ENCODE measurements around the gene POP7.
A peak's percentile ranks its signal among the peaks of the same experiment; 100 is the strongest.

Gene POP7

DNA sequence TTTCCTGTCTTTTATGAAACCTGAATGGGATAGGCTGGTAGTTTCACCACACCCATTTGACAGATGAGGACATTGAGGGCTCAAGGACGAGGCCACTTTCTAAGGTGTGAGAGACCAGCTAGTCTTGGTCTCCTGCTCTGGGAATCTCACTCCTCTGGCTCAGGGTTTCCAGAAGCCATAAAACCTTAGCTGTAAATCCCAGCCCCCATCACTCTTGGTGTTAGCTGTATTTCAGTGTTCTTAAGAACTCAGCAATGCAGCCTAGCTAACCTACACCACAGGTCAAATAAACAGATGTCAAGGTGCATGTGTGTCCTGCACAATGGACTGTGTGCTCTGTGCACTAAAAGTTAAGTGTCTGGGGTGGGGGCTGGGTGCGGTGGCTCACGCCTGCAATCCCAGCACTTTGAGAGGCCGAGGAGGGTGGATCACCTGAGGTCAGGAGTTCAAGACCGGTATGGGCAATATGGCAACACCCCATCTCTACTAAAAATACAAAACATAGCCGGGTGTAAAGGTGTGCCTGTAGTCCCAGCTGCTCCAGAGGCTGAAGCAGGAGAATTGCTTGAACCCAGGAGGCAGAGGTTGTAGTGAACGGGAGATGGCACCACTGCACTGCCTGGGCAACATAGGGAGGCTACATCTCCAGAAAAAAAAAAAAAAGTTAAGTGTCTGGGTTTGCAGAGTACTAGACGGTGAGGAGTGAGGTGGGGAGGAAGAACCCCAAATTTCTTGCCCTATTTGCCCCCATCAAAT, 13.8 kb downstream of the POP7 start:
- no peaks in the 10 kb centered on the region for H3K36me3 ChIP-seq (ENCODE audit: low read depth)
- peaks cover 20% of the 10 kb centered on the region for H3K27me3 ChIP-seq (ENCODE audit: insufficient read depth, poor library complexity, severe bottlenecking)
- no peak overlapping the region for H3K27ac ChIP-seq (ENCODE audit: poor library complexity, severe bottlenecking)
- no peaks in the 10 kb centered on the region for H3K9me3 ChIP-seq (ENCODE audit: severe bottlenecking)
- H3K4me1 ChIP-seq (ENCODE audit: insufficient read depth, poor library complexity, severe bottlenecking): no peaks in the 10 kb centered on the region
- TF ChIP-seq, protein P1, sequence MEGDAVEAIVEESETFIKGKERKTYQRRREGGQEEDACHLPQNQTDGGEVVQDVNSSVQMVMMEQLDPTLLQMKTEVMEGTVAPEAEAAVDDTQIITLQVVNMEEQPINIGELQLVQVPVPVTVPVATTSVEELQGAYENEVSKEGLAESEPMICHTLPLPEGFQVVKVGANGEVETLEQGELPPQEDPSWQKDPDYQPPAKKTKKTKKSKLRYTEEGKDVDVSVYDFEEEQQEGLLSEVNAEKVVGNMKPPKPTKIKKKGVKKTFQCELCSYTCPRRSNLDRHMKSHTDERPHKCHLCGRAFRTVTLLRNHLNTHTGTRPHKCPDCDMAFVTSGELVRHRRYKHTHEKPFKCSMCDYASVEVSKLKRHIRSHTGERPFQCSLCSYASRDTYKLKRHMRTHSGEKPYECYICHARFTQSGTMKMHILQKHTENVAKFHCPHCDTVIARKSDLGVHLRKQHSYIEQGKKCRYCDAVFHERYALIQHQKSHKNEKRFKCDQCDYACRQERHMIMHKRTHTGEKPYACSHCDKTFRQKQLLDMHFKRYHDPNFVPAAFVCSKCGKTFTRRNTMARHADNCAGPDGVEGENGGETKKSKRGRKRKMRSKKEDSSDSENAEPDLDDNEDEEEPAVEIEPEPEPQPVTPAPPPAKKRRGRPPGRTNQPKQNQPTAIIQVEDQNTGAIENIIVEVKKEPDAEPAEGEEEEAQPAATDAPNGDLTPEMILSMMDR (IDR thresholded peaks at IDR 0.05; ENCODE audit: poor library complexity, severe bottlenecking): peak; percentile 67
- DNase-seq (ENCODE audit: low spot score): no peak
- peak; percentile 68 for ATAC-seq (ENCODE audit: low read depth)
- no peak overlapping the region for H3K4me3 ChIP-seq (ENCODE audit: severe bottlenecking)

DNA sequence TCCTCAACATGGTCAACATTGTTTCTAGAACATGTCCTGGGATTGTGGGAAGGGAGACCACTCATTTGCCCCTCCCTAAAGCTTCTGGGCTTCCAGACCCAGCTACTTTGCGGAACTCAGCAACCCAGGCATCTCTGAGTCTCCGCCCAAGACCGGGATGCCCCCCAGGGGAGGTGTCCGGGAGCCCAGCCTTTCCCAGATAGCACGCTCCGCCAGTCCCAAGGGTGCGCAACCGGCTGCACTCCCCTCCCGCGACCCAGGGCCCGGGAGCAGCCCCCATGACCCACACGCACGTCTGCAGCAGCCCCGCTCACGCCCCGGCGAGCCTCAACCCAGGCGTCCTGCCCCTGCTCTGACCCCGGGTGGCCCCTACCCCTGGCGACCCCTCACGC, 14.4 kb downstream of the POP7 start, which contains the start of gene EPO:
EPO (plus strand) TSS at position 190 of the 392 bp plus-strand sequence. CDS start 513 bp downstream, outside the sequence.
- TF ChIP-seq, protein P1 (IDR thresholded peaks at IDR 0.05; ENCODE audit: poor library complexity, severe bottlenecking): peak; percentile 35
- Histone ChIP-seq H3K36me3 (ENCODE audit: low read depth) (no peaks in the 10 kb centered on the region), H3K27me3 (ENCODE audit: insufficient read depth, poor library complexity, severe bottlenecking) (peaks cover 20% of the 10 kb centered on the region), H3K9me3 (ENCODE audit: severe bottlenecking) (no peaks in the 10 kb centered on the region), H3K4me1 (ENCODE audit: insufficient read depth, poor library complexity, severe bottlenecking) (no peaks in the 10 kb centered on the region), H3K27ac (ENCODE audit: poor library complexity, severe bottlenecking) (no peak within 1 kb of the TSS), H3K4me3 (ENCODE audit: severe bottlenecking) (peak within 1 kb of the TSS; percentile 6)
- peak; percentile 36; the same call in 2 of the 3 replicates for ATAC-seq (ENCODE audit: low read depth)
- DNase-seq (ENCODE audit: low spot score): no peak

DNA sequence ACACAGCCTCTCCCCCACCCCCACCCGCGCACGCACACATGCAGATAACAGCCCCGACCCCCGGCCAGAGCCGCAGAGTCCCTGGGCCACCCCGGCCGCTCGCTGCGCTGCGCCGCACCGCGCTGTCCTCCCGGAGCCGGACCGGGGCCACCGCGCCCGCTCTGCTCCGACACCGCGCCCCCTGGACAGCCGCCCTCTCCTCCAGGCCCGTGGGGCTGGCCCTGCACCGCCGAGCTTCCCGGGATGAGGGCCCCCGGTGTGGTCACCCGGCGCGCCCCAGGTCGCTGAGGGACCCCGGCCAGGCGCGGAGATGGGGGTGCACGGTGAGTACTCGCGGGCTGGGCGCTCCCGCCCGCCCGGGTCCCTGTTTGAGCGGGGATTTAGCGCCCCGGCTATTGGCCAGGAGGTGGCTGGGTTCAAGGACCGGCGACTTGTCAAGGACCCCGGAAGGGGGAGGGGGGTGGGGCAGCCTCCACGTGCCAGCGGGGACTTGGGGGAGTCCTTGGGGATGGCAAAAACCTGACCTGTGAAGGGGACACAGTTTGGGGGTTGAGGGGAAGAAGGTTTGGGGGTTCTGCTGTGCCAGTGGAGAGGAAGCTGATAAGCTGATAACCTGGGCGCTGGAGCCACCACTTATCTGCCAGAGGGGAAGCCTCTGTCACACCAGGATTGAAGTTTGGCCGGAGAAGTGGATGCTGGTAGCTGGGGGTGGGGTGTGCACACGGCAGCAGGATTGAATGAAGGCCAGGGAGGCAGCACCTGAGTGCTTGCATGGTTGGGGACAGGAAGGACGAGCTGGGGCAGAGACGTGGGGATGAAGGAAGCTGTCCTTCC, 15.0 kb downstream of the POP7 start:
- Histone ChIP-seq H3K4me3 (ENCODE audit: severe bottlenecking) (peak overlapping the region; percentile 6), H3K4me1 (ENCODE audit: insufficient read depth, poor library complexity, severe bottlenecking) (no peaks in the 10 kb centered on the region), H3K27ac (ENCODE audit: poor library complexity, severe bottlenecking) (no peak overlapping the region), H3K36me3 (ENCODE audit: low read depth) (no peaks in the 10 kb centered on the region), H3K9me3 (ENCODE audit: severe bottlenecking) (no peaks in the 10 kb centered on the region), H3K27me3 (ENCODE audit: insufficient read depth, poor library complexity, severe bottlenecking) (peaks cover 20% of the 10 kb centered on the region)
- ATAC-seq (ENCODE audit: low read depth): peak; percentile 27; the same call in 2 of the 3 replicates
- no peak for DNase-seq (ENCODE audit: low spot score)
- TF ChIP-seq, protein P1 (IDR thresholded peaks at IDR 0.05; ENCODE audit: poor library complexity, severe bottlenecking): no peak

DNA sequence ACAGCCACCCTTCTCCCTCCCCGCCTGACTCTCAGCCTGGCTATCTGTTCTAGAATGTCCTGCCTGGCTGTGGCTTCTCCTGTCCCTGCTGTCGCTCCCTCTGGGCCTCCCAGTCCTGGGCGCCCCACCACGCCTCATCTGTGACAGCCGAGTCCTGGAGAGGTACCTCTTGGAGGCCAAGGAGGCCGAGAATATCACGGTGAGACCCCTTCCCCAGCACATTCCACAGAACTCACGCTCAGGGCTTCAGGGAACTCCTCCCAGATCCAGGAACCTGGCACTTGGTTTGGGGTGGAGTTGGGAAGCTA, 15.5 kb downstream of the POP7 start:
- H3K36me3 ChIP-seq (ENCODE audit: low read depth): no peaks in the 10 kb centered on the region
- TF ChIP-seq, protein P1 (IDR thresholded peaks at IDR 0.05; ENCODE audit: poor library complexity, severe bottlenecking): no peak
- no peak for DNase-seq (ENCODE audit: low spot score)
- H3K4me1 ChIP-seq (ENCODE audit: insufficient read depth, poor library complexity, severe bottlenecking): peaks cover 4% of the 10 kb centered on the region
- peaks cover 20% of the 10 kb centered on the region for H3K27me3 ChIP-seq (ENCODE audit: insufficient read depth, poor library complexity, severe bottlenecking)
- no peaks in the 10 kb centered on the region for H3K9me3 ChIP-seq (ENCODE audit: severe bottlenecking)
- ATAC-seq (ENCODE audit: low read depth): no peak
- H3K27ac ChIP-seq (ENCODE audit: poor library complexity, severe bottlenecking): no peak overlapping the region
- no peak overlapping the region for H3K4me3 ChIP-seq (ENCODE audit: severe bottlenecking)
